ENCODE measurements around the gene TBC1D7. TPM values are rescaled to one million over a fixed set of nuclear protein-coding genes. Genes with fewer than 3 reads are reported as not detected.

TBC1D7 gene
- total and polyA plus RNA-seq, 2 of the 4 experiments (the other 2 are of a cell fraction), result 14.3 to 22.6 TPM

GRCh38 chr6:13287104-13287503 lies 41.2 kb downstream of the TBC1D7 start:
- no peaks in the 10 kb centered on the region for H3K79me1 ChIP-seq (ENCODE audit: low read depth in 1 of 2, low read length in 2 of 2)
- no peak overlapping the region for H4K91ac ChIP-seq (ENCODE audit: insufficient read depth, low read depth, low read length)
- ChIA-PET CTCF (no interaction called here), POLR2A (ENCODE audit: unreplicated experiment) (no interaction called here)
- no peak overlapping the region for H3K27ac ChIP-seq (ENCODE audit: insufficient read depth, low read length)
- TF ChIP-seq CTCF (conservative IDR thresholded peaks at IDR 0.05; ENCODE audit: low read depth, low read length) (no peak), ELK1 (IDR thresholded peaks at IDR 0.05; ENCODE audit: borderline replicate concordance, low read depth, low read length) (no peak), RFX5 (IDR thresholded peaks at IDR 0.05; ENCODE audit: low read depth, low read length) (no peak), SMC3 (IDR thresholded peaks at IDR 0.05; ENCODE audit: low read depth, low read length) (no peak), NFE2L2 (IDR thresholded peaks at IDR 0.05; ENCODE audit: low read depth, low read length) (no peak), CHD1 (IDR thresholded peaks at IDR 0.05; ENCODE audit: low read depth, low read length) (no peak), RCOR1 (IDR thresholded peaks at IDR 0.05; ENCODE audit: insufficient replicate concordance, low read length) (no peak), MXI1 (IDR thresholded peaks at IDR 0.05; ENCODE audit: borderline replicate concordance, low read depth, low read length) (no peak)
- no peak overlapping the region for H3K56ac ChIP-seq (ENCODE audit: extremely low read depth, insufficient read depth, low read length)
- ATAC-seq (ENCODE audit: low read depth), result no peak
- in situ Hi-C loops (cut with MboI; ENCODE audit: low sequenced_read_pairs) (no loop called here), dilution Hi-C loops (cut with HindIII; ENCODE audit: low sequenced_read_pairs, unreplicated experiment) (no loop called here), intact Hi-C loops (cut with micrococcal nuclease) (no loop called here)
- H3K9me1 ChIP-seq (ENCODE audit: insufficient read depth, low read length), result no peaks in the 10 kb centered on the region; the same call in 1 of the 2 replicates
- no peak overlapping the region for H2AK5ac ChIP-seq (ENCODE audit: low read depth, low read length)
- H3K9me3 ChIP-seq (ENCODE audit: control insufficient read depth, insufficient read depth, low read length), result peaks cover 4% of the 10 kb centered on the region; the same call in 1 of the 2 replicates
- no peak overlapping the region for H3K4ac ChIP-seq (ENCODE audit: low read depth, low read length)
- no peak overlapping the region for H2BK5ac ChIP-seq (ENCODE audit: low read depth, low read length, poor library complexity, severe bottlenecking)
- H3K23ac ChIP-seq (ENCODE audit: low read depth, low read length), result no peak overlapping the region
- H2BK20ac ChIP-seq (ENCODE audit: low read depth, low read length), result no peak overlapping the region
- no peak overlapping the region for H2AK9ac ChIP-seq (replicated peaks; ENCODE audit: low read depth, low read length, poor library complexity)
- H4K5ac ChIP-seq (ENCODE audit: low read depth, low read length), result no peak overlapping the region
- DNase-seq, result no peak
- no peak overlapping the region for H3K9ac ChIP-seq (ENCODE audit: low read depth, low read length)
- no peaks in the 10 kb centered on the region for H4K20me1 ChIP-seq (ENCODE audit: insufficient read depth, low read length)
- H3K18ac ChIP-seq (ENCODE audit: low read depth, low read length), result no peak overlapping the region
- no peak overlapping the region for H2AFZ ChIP-seq (replicated peaks; ENCODE audit: low read length, poor library complexity)
- no peak overlapping the region for H2BK120ac ChIP-seq (ENCODE audit: low read depth, low read length)
- no peak overlapping the region for H2BK15ac ChIP-seq (ENCODE audit: low read depth, low read length)
- H3K4me3 ChIP-seq (ENCODE audit: insufficient read depth, low read depth, low read length), result no peak overlapping the region
- H3K27me3 ChIP-seq (ENCODE audit: control insufficient read depth, insufficient read depth, low read length), result no peaks in the 10 kb centered on the region
- no peak overlapping the region for H3K4me2 ChIP-seq (ENCODE audit: low read depth, low read length)
- no peaks in the 10 kb centered on the region for H3K4me1 ChIP-seq (ENCODE audit: control insufficient read depth, insufficient read depth, low read length)
- H3K14ac ChIP-seq (replicated peaks; ENCODE audit: low read depth, low read length), result no peak overlapping the region
- H4K8ac ChIP-seq (ENCODE audit: low read depth in 2 of 2, low read length in 2 of 2), result no peak overlapping the region
- H3K36me3 ChIP-seq (ENCODE audit: control insufficient read depth, insufficient read depth, low read length), result no peaks in the 10 kb centered on the region; the same call in 1 of the 2 replicates
- BruUV-seq (replicated peaks), result no TSS peak
- WGBS, 2 experiments (ENCODE audit: extremely low coverage in 2 of 2, insufficient read length in 1 of 2), result 100% methylated on average over 1 of the region's 7 CpGs; no CpG with 5 or more reads in 1 of the 2 experiments
